Activated effector memory CD4-positive, alpha-beta T cell treated with anti-CD3 and anti-CD28 coated beads, Interleukin-2, amount 50 U/mL, for 16 hours (primary cell): Measurements from ENCODE around the gene CYP2B6.
"Not testable (repeated sequence)": the region's sequence is repeated elsewhere in the genome, so short reads cannot be mapped to it uniquely, and the experiment has no call there.

Experiments
- DNase-seq: peaks from one replicate; pipeline ENCODE4 v3.0.0-alpha.2; 2020

The CYP2B6 gene

GRCh38 chr19:40981591-40981990 is 9.5 kb upstream of the CYP2B6 start:
- no peak for DNase-seq

- DNase-seq = no peak
Observed at GRCh38 chr19:40982594-40983101, 8.4 kb upstream of the CYP2B6 start.

DNA sequence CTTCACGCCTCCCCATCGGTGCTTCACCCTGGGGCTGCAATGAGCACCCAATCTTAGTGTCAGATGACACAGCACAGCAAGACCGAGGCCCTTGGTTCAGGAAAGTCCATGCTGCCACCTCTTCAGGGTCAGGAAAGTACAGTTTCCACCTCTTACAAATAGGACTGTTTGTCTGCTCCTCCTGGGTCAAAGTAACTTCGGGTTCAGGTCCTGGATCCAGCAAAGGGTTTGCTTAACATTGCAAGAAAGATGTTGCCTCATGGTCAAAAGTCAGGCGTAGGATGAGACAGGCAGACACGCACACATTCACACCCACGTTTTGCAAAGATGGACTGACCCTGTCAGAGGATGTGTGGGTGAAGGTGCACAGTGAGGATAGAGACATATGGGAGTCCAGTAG is 1.6 kb upstream of the CYP2B6 start:
- no peak for DNase-seq

DNA sequence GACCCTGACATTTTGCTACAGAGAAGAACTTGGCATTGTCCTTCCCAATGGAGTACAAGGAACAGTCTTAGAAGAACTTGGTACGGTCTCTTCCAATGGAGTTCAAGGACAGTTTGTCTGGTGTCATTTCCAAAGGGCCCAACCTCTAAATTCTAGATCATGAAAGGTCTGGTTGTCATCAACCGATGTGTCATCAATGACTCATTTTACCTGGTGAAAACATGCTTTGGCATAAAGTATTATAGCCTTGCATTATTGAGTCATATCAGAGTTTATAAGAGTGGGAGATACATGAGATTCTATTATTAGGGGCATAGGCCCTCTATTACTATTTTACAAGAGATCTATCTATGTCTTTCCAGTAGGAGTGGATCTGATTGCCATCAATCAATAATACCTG is 4.3 kb downstream of the CYP2B6 start:
- no peak for DNase-seq

DNA sequence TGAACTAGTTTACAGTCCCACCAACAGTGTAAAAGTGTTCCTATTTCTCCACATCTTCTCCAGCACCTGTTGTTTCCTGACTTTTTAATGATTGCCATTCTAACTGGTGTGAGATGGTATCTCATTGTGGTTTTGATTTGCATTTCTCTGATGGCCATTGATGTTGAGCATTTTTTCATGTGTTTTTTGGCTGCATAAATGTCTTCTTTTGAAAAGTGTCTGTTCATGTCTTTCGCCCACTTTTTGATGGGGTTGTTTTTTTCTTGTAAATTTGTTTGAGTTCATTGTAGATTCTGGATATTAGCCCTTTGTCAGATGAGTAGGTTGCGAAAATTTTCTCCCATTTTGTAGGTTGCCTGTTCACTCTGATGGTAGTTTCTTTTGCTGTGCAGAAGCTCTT is 7.9 kb downstream of the CYP2B6 start:
- not testable (repeated sequence) for DNase-seq

- no peak for DNase-seq
Observed at GRCh38 chr19:41000310-41000737, 9.2 kb downstream of the CYP2B6 start.

GRCh38 chr19:41001243-41001971 is 10.3 kb downstream of the CYP2B6 start:
- DNase-seq = no peak

- not testable (repeated sequence) for DNase-seq
Observed at GRCh38 chr19:41003656-41004055, 12.6 kb downstream of the CYP2B6 start.

- DNase-seq = no peak
Observed at GRCh38 chr19:41009700-41010235, 18.7 kb downstream of the CYP2B6 start.

DNA sequence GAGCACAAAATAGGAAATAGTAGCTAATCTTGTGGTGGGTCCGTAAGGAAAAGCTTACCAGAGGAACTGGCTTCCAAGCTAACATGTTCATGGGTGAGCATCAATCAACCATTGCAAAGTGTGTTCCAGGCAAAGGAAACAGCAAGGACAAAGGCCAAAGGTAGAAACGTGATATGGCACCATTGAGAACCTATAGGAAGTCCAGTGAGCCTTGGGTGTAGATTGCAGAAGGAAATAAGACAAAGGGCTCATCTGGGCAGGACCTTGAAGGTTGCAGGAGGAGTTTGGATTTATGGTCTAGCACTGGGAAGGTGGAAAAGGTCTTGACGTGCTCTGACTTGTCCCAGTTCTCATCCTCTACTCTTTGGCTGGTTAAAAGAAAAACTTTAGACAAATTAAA is 22.3 kb downstream of the CYP2B6 start:
- no peak for DNase-seq

GRCh38 chr19:41014643-41015042 is 23.6 kb downstream of the CYP2B6 start:
- DNase-seq = no peak

- no peak for DNase-seq
Observed at GRCh38 chr19:41016488-41017071, 25.5 kb downstream of the CYP2B6 start.

- no peak for DNase-seq
Observed at GRCh38 chr19:41018736-41019290, 27.7 kb downstream of the CYP2B6 start.

- no peak for DNase-seq
Observed at GRCh38 chr19:41019346-41019745, 28.3 kb downstream of the CYP2B6 start.

DNA sequence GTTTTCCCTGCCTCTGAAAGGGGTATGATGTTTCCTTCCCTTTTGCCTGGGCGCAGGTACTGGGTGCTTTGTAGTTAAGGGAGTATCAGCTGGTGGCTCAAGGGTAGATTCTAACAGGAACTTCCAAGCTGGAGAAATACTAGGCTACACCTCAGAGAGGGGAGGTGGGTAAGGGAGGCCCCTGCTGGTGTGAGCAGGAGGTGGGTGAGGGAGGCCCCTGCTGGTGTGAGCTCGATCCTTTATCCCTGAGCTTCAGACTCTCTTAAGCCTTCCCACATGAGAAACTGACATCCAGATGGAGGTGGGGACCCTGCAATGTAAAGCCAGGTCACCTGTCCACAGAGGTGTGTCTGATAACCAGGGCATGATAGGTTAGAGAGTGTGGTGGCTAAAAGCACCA is 32.1 kb downstream of the CYP2B6 start:
- no peak for DNase-seq

- no peak for DNase-seq
Observed at GRCh38 chr19:41025411-41025810, 34.3 kb downstream of the CYP2B6 start.

DNA sequence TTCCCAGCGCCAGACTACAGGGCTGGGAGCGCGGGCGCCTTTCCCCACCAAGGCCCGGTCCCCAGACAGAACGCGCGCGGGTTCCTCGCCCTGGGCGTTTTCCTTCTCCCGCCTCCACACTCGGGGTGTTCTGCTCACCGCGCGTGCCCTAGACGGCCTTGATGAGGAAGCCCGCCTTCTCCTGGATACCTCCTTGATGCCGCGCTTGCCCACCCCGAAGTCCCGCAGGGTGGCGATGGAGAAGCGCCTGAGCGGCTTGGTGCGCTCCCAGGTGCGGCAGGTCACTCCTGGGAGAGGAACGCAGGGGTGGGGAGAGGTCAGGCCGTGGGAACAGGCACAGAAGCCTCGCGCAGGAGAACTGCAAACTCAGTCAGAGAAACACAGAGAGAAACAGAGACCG is 34.8 kb downstream of the CYP2B6 start:
- DNase-seq = no peak

GRCh38 chr19:41027273-41027967 is 36.3 kb downstream of the CYP2B6 start:
- no peak for DNase-seq

GRCh38 chr19:41029524-41030432 is 38.7 kb downstream of the CYP2B6 start:
- no peak for DNase-seq

GRCh38 chr19:41030651-41031050 is 39.6 kb downstream of the CYP2B6 start:
- DNase-seq = no peak

DNA sequence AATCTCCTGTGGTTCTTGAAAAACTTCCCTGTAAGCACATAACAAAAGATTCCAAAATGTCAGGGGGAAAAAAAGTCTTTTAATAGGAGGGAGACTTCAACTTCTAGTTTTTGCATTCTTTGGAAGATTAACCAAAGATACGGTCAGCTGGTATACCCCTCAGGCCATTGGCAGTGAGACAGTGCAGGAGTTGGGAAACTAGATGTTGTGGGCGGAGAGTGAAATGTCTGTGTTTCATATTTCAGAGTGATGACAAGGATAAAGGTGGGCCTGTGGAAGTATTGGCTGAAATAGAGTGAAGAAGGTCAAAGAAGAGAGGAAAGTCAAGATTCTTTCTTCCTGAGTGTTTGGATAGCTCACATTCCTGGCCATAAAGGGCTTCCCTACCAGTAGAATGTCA is 40.8 kb downstream of the CYP2B6 start:
- no peak for DNase-seq

DNA sequence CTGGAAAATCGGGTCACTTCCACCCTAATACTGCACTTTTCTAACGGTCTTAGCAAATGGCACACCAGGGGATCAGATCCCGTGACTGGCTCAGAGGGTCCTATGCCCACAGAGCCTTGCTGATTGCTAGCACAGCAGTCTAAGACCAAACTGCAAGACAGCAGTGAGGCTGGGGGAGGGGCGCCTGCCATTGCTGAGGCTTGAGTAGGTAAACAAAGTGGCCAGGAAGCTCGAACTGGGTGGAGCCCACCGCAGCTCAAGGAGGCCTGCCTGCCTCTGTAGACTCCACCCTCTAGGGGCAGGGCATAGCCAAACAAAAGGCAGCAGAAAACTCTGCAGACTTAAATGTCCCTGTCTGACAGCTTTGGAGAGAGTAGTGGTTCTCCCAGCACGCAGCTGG is 42.2 kb downstream of the CYP2B6 start:
- not testable (repeated sequence) for DNase-seq
